ENCODE measurements around the gene TOMM34. TPM values are rescaled to one million over a fixed set of nuclear protein-coding genes. Genes with fewer than 3 reads are reported as not detected.

TOMM34 gene
- total and polyA plus RNA-seq, 2 of the 13 experiments (the other 11 are each of a cell fraction or from before 2014, with no cell fraction given) = 36.2 to 52.0 TPM

GRCh38 chr20:44966030-44966961 lies 6.1 kb upstream of the TOMM34 start, which contains the start of gene STK4 (continued):
- TF ChIP-seq SIX1 (CRISPR knock-in tag; IDR thresholded peaks at IDR 0.05; ENCODE audit: borderline replicate concordance) (peak; percentile 52; the same call in 1 of the 2 replicates), TSC22D2 (CRISPR knock-in tag; IDR thresholded peaks at IDR 0.05; ENCODE audit: borderline replicate concordance) (peak; percentile 95), ZFP36L1 (CRISPR knock-in tag; IDR thresholded peaks at IDR 0.05) (peak; percentile 96), ZNF530 (CRISPR knock-in tag; IDR thresholded peaks at IDR 0.05; ENCODE audit: low read depth) (no peak), CREB1 (IDR thresholded peaks at IDR 0.05) (peak; percentile 74), CREB1 (CRISPR knock-in tag; IDR thresholded peaks at IDR 0.05) (peak; percentile 79), ZBTB8A (CRISPR knock-in tag; IDR thresholded peaks at IDR 0.05; ENCODE audit: borderline replicate concordance, low read depth) (0 out of 2 replicates have a peak, but pooled peaks have one; percentile 52), ZNF878 (CRISPR knock-in tag; IDR thresholded peaks at IDR 0.05) (peak; percentile 98), FOXP1 (IDR thresholded peaks at IDR 0.05) (no peak), FOXP1 (CRISPR knock-in tag; IDR thresholded peaks at IDR 0.05) (no peak; the same call in 1 of the 2 replicates), HNRNPH1 (optimal IDR thresholded peaks at IDR 0.05; ENCODE audit: low read depth, low read length) (peak; percentile 88), NFE2L1 (CRISPR knock-in tag; IDR thresholded peaks at IDR 0.05; ENCODE audit: borderline replicate concordance) (0 out of 2 replicates have a peak, but pooled peaks have one; percentile 38), SOX6 (IDR thresholded peaks at IDR 0.05) (no peak), SOX6 (CRISPR knock-in tag; IDR thresholded peaks at IDR 0.05) (peak; percentile 93), MXD4 (CRISPR knock-in tag; IDR thresholded peaks at IDR 0.05) (peak; percentile 96), ZNF367 (CRISPR knock-in tag; IDR thresholded peaks at IDR 0.05; ENCODE audit: borderline replicate concordance) (peak; percentile 30; the same call in 1 of the 2 replicates), THYN1 (CRISPR knock-in tag; IDR thresholded peaks at IDR 0.05; ENCODE audit: borderline replicate concordance, low read depth) (no peak), RXRA (CRISPR knock-in tag; IDR thresholded peaks at IDR 0.05) (peak; percentile 79)
- TF ChIP-seq, protein P1, sequence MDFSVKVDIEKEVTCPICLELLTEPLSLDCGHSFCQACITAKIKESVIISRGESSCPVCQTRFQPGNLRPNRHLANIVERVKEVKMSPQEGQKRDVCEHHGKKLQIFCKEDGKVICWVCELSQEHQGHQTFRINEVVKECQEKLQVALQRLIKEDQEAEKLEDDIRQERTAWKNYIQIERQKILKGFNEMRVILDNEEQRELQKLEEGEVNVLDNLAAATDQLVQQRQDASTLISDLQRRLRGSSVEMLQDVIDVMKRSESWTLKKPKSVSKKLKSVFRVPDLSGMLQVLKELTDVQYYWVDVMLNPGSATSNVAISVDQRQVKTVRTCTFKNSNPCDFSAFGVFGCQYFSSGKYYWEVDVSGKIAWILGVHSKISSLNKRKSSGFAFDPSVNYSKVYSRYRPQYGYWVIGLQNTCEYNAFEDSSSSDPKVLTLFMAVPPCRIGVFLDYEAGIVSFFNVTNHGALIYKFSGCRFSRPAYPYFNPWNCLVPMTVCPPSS (IDR thresholded peaks at IDR 0.05) = no peak
- TF ChIP-seq, protein P2, sequence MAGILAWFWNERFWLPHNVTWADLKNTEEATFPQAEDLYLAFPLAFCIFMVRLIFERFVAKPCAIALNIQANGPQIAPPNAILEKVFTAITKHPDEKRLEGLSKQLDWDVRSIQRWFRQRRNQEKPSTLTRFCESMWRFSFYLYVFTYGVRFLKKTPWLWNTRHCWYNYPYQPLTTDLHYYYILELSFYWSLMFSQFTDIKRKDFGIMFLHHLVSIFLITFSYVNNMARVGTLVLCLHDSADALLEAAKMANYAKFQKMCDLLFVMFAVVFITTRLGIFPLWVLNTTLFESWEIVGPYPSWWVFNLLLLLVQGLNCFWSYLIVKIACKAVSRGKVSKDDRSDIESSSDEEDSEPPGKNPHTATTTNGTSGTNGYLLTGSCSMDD (CRISPR knock-in tag; IDR thresholded peaks at IDR 0.05) = no peak; the same call in none of the 2 replicates
- TF ChIP-seq, protein P3, sequence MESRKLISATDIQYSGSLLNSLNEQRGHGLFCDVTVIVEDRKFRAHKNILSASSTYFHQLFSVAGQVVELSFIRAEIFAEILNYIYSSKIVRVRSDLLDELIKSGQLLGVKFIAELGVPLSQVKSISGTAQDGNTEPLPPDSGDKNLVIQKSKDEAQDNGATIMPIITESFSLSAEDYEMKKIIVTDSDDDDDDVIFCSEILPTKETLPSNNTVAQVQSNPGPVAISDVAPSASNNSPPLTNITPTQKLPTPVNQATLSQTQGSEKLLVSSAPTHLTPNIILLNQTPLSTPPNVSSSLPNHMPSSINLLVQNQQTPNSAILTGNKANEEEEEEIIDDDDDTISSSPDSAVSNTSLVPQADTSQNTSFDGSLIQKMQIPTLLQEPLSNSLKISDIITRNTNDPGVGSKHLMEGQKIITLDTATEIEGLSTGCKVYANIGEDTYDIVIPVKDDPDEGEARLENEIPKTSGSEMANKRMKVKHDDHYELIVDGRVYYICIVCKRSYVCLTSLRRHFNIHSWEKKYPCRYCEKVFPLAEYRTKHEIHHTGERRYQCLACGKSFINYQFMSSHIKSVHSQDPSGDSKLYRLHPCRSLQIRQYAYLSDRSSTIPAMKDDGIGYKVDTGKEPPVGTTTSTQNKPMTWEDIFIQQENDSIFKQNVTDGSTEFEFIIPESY (CRISPR knock-in tag; IDR thresholded peaks at IDR 0.05) = peak; percentile 65; the same call in 1 of the 2 replicates
- TF ChIP-seq, protein P4, sequence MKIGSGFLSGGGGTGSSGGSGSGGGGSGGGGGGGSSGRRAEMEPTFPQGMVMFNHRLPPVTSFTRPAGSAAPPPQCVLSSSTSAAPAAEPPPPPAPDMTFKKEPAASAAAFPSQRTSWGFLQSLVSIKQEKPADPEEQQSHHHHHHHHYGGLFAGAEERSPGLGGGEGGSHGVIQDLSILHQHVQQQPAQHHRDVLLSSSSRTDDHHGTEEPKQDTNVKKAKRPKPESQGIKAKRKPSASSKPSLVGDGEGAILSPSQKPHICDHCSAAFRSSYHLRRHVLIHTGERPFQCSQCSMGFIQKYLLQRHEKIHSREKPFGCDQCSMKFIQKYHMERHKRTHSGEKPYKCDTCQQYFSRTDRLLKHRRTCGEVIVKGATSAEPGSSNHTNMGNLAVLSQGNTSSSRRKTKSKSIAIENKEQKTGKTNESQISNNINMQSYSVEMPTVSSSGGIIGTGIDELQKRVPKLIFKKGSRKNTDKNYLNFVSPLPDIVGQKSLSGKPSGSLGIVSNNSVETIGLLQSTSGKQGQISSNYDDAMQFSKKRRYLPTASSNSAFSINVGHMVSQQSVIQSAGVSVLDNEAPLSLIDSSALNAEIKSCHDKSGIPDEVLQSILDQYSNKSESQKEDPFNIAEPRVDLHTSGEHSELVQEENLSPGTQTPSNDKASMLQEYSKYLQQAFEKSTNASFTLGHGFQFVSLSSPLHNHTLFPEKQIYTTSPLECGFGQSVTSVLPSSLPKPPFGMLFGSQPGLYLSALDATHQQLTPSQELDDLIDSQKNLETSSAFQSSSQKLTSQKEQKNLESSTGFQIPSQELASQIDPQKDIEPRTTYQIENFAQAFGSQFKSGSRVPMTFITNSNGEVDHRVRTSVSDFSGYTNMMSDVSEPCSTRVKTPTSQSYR (CRISPR knock-in tag; IDR thresholded peaks at IDR 0.05; ENCODE audit: borderline replicate concordance) = peak; percentile 20; the same call in 1 of the 2 replicates
